ENCODE measurements around the gene RUNDC3A. TPM values are rescaled to one million over a fixed set of nuclear protein-coding genes. Genes with fewer than 3 reads are reported as not detected.

RUNDC3A gene
- total and polyA plus RNA-seq, 8 donors, result 0.43 to 40.8 (median 4.5) TPM; not detected in 1

- WGBS, 5 donors, result 48 to 70% (median 53%) methylated on average over 44 to 77 of the region's 77 CpGs
- H3K4me3 ChIP-seq, result peak overlapping the region in 3 of 4 donors; percentile 7 to 50 (median 14)
- H3K36me3 ChIP-seq, result peaks cover 31 to 35% (median 33%) of the 10 kb centered on the region in 4 donors
- peaks cover 0 to 9% (median 7%) of the 10 kb centered on the region in 4 donors for H3K4me1 ChIP-seq
- no peak overlapping the region for H3K27ac ChIP-seq
- peaks cover 0 to 14% (median 0%) of the 10 kb centered on the region in 3 donors for H3K27me3 ChIP-seq
- intact Hi-C loops (cut with DNase I; ENCODE audit: low total_unique reads), result no loop called here
- TF ChIP-seq CTCF (IDR thresholded peaks at IDR 0.05) (peak in 3 of 7 experiments; percentile 12 to 27 (median 13)), POLR2A (IDR thresholded peaks at IDR 0.05) (no peak), EP300 (IDR thresholded peaks at IDR 0.05) (no peak), POLR2AphosphoS5 (IDR thresholded peaks at IDR 0.05) (no peak)
- no peaks in the 10 kb centered on the region for H3K9me3 ChIP-seq
- DNase-seq, result peak in 1 of 2 donors; percentile 86
These were observed 46.5 kb downstream of the RUNDC3A start for GRCh38 chr17:44354582-44355561.

GRCh38 chr17:44355642-44356099 lies 47.3 kb downstream of the RUNDC3A start:
- 84 to 93% (median 86%) methylated on average over 15 to 17 of the region's 17 CpGs for WGBS, 5 donors

GRCh38 chr17:44356241-44356640 lies 47.8 kb downstream of the RUNDC3A start:
- DNase-seq, result peak in 1 of 2 donors; percentile 43
- Histone ChIP-seq H3K27ac (no peak overlapping the region), H3K4me1 (peaks cover 5 to 20% (median 10%) of the 10 kb centered on the region in 4 donors), H3K36me3 (peaks cover 20 to 21% (median 20%) of the 10 kb centered on the region in 4 donors), H3K9me3 (no peaks in the 10 kb centered on the region), H3K4me3 (no peak overlapping the region), H3K27me3 (peaks cover 0 to 25% (median 0%) of the 10 kb centered on the region in 3 donors)
- TF ChIP-seq EP300 (IDR thresholded peaks at IDR 0.05), result no peak
- intact Hi-C loops (cut with DNase I; ENCODE audit: low total_unique reads), result no loop called here
- WGBS, 5 donors, result 54 to 69% (median 54%) methylated on average over 8 to 11 of the region's 11 CpGs

More at GRCh38 chr17:44355642-44356099, 47.3 kb downstream of the RUNDC3A start:
- DNase-seq, result no peak
- Histone ChIP-seq H3K27me3 (peaks cover 0 to 20% (median 0%) of the 10 kb centered on the region in 3 donors), H3K27ac (no peak overlapping the region), H3K36me3 (peaks cover 25 to 27% (median 26%) of the 10 kb centered on the region in 4 donors), H3K4me3 (no peak overlapping the region), H3K4me1 (peaks cover 0 to 14% (median 8%) of the 10 kb centered on the region in 4 donors), H3K9me3 (no peaks in the 10 kb centered on the region)
- intact Hi-C loops (cut with DNase I; ENCODE audit: low total_unique reads), result no loop called here
- no peak for TF ChIP-seq POLR2AphosphoS5 (IDR thresholded peaks at IDR 0.05)
- no peak for TF ChIP-seq POLR2A (IDR thresholded peaks at IDR 0.05)
- no peak for TF ChIP-seq EP300 (IDR thresholded peaks at IDR 0.05)
- no peak for TF ChIP-seq CTCF (IDR thresholded peaks at IDR 0.05)

- Histone ChIP-seq H3K36me3 (peaks cover 1 to 3% (median 2%) of the 10 kb centered on the region in 4 donors), H3K27me3 (peaks cover 0 to 44% (median 10%) of the 10 kb centered on the region in 3 donors), H3K27ac (no peak overlapping the region), H3K9me3 (no peaks in the 10 kb centered on the region), H3K4me1 (peaks cover 12 to 35% (median 25%) of the 10 kb centered on the region in 4 donors), H3K4me3 (no peak overlapping the region)
- 78 to 90% (median 86%) methylated on average over 9 of the region's 9 CpGs for WGBS, 5 donors
- no peak for TF ChIP-seq POLR2A (IDR thresholded peaks at IDR 0.05)
- no peak for TF ChIP-seq POLR2AphosphoS5 (IDR thresholded peaks at IDR 0.05)
- no peak for TF ChIP-seq CTCF (IDR thresholded peaks at IDR 0.05)
- TF ChIP-seq EP300 (IDR thresholded peaks at IDR 0.05), result no peak
- intact Hi-C loops (cut with DNase I; ENCODE audit: low total_unique reads), result no loop called here
- DNase-seq, result no peak
These were observed 49.7 kb downstream of the RUNDC3A start for GRCh38 chr17:44358066-44358465.
